DLD1 (cell line): Measurements from ENCODE around the gene IQGAP2.
"Not testable (repeated sequence)": the region's sequence is repeated elsewhere in the genome, so short reads cannot be mapped to it uniquely, and the experiment has no call there.

ENCODE experiments used
- in situ Hi-C: cut with HindIII; loops from 2 replicates; pipeline ENCODE4 v1.10.0; 2017; ENCODE audit warnings: low sequenced_read_pairs

IQGAP2 gene

GRCh38 chr5:76497986-76498717, 95.1 kb downstream of the IQGAP2 start:
- in situ Hi-C loops, result no loop called here

- in situ Hi-C loops, result no loop called here
Observed at GRCh38 chr5:76499507-76500161, 96.5 kb downstream of the IQGAP2 start.

GRCh38 chr5:76500633-76501393, 97.7 kb downstream of the IQGAP2 start:
- in situ Hi-C loops, result no loop called here

- in situ Hi-C loops, result no loop called here
Observed at GRCh38 chr5:76503929-76504328, 100.8 kb downstream of the IQGAP2 start.

GRCh38 chr5:76504901-76505564, 101.9 kb downstream of the IQGAP2 start:
- in situ Hi-C loops, result no loop called here

DNA sequence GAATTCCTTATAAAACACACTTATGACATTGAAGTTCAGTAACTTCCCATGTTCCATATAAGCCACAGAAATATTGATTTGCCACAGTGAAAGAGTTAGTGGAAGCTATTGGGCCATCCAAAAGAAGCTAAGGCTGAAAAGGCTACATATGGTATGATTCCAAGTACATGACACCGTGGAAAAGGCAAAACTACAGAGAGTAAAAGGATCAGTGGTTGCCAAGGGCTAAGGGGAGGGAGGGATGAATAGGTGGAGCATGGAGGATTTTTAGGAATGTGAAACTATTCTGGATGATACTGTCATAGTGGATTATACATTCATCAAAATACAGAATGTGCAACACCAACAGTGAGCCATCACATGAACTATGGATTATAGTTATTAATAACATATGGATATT, 110.4 kb downstream of the IQGAP2 start:
- in situ Hi-C loops, result no loop called here

- in situ Hi-C loops, result no loop called here
Observed at GRCh38 chr5:76514292-76514691, 111.2 kb downstream of the IQGAP2 start.

DNA sequence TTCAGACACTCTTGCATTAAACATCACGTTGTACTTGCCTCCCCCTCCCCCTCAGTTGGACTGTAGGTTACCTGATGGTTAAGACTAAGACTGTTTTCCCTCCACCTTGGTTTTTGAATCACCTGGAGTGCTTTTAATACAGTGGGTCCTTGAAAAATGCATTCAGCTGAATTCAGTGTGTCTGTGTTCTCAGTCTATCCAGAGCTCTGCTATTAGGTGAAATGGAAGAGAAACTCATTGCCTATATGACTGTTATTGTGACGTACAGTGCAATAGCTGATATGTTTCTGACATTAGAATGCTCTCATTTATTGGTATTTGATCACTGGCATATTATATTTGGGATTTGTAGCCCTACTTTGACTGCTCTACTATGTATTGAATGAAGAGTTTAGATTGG, 111.6 kb downstream of the IQGAP2 start:
- in situ Hi-C loops, result no loop called here

DNA sequence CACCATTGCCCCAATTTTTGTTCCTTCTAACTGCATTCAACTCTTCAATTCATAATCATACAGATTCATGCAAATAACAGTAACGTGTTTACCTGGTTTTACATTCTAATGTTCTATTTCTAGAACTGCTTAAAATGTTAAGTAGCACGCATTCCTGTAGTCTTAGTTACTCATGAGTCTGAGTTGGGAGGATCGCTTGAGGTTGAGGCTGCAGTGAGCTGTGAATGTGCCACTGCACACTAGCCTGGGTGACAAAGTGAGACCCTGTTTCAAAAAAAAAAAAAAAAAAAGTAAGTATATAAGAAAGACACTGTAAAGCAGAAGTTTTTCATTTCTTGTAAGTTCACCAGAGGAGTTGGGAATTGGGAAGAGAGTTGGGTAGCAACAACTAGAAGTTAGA, 114.2 kb downstream of the IQGAP2 start:
- in situ Hi-C loops, result no loop called here

GRCh38 chr5:76518246-76518645, 115.2 kb downstream of the IQGAP2 start:
- in situ Hi-C loops, result not testable (repeated sequence)

GRCh38 chr5:76521240-76521758, 118.2 kb downstream of the IQGAP2 start:
- in situ Hi-C loops, result no loop called here

GRCh38 chr5:76522103-76522935, 119.2 kb downstream of the IQGAP2 start:
- in situ Hi-C loops, result no loop called here

GRCh38 chr5:76524101-76524835, 121.2 kb downstream of the IQGAP2 start:
- in situ Hi-C loops, result no loop called here

GRCh38 chr5:76524868-76525267, 121.8 kb downstream of the IQGAP2 start:
- in situ Hi-C loops, result no loop called here

GRCh38 chr5:76525956-76526355, 122.9 kb downstream of the IQGAP2 start:
- in situ Hi-C loops, result no loop called here

- in situ Hi-C loops, result no loop called here
Observed at GRCh38 chr5:76526950-76527583, 124.0 kb downstream of the IQGAP2 start.

GRCh38 chr5:76527685-76528161, 124.6 kb downstream of the IQGAP2 start:
- in situ Hi-C loops, result no loop called here

GRCh38 chr5:76528547-76529331, 125.7 kb downstream of the IQGAP2 start:
- in situ Hi-C loops, result no loop called here
